ENCODE data around the gene PPP1R12C.

Gene PPP1R12C

DNA sequence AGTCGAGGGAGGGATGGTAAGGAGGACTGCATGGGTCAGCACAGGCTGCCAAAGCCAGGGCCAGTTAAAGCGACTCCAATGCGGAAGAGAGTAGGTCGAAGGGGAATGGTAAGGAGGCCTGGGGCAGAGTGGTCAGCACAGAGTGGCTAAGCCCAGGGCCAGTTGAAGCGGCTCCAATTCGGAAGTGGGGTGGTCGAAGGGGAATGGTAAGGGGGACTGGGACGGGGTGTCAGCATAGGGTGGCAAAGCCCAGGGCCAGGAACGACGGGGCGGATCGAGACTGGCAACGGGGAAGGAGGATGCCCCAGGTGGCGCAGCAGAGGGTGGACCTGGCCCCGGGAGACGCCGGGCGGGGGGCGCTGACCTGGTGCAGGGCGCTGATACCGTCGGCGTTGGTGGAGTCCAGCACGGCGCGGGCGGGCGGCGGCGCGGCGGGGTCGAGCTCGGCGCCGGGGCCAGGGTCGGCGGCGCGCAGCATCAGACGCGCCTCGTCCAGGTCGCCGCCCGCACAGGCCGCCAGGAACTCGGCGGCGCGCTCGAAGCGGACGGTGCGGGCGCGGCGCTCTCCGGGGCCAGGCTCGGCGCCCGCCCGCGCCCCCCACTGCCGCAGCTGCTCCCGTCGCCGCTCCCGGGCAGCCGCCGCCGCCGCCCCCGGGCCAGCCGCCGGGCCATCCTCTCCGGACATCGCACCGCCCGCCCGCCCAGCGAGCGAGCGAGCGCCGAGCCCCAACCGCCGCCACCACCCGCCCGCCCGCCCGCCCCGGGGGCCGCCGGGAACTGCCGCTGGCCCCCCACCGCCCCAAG is at the start of gene PPP1R12C:
Gene PPP1R12C (minus strand): TSS at position 779 of the 804 bp plus-strand sequence. CDS start 94 bp downstream, at position 685.
- Histone ChIP-seq H3K79me2 (ENCODE audit: insufficient read depth, low read length) (peaks cover 51% of the 10 kb centered on the region), H3K4me2 (ENCODE audit: low read depth, low read length, poor library complexity, severe bottlenecking) (peak within 1 kb of the TSS; percentile 97), H3K4me1 (ENCODE audit: insufficient read depth, low read length, poor library complexity, severe bottlenecking) (peaks cover 34% of the 10 kb centered on the region), H2AFZ (ENCODE audit: low read length) (peak within 1 kb of the TSS; percentile 94), H3K9ac (ENCODE audit: low read depth, low read length, poor library complexity, severe bottlenecking) (peak within 1 kb of the TSS; percentile 81), H3K9me2 (replicated peaks; ENCODE audit: low read depth, low read length) (no peaks in the 10 kb centered on the region), H4K20me1 (ENCODE audit: insufficient read depth, low read length, poor library complexity, severe bottlenecking) (peaks cover 49% of the 10 kb centered on the region), H3K36me3 (ENCODE audit: insufficient read depth, low read length) (no peaks in the 10 kb centered on the region), H3K4me3 (ENCODE audit: low read length, poor library complexity, severe bottlenecking) (peak within 1 kb of the TSS; percentile 86), H3K9me3 (ENCODE audit: insufficient read depth, low read depth, low read length) (no peaks in the 10 kb centered on the region), H3K27me3 (ENCODE audit: insufficient read depth, low read length, poor library complexity, severe bottlenecking) (no peaks in the 10 kb centered on the region), H3F3A (ENCODE audit: low read depth) (no peaks in the 10 kb centered on the region)
- no peak for TF ChIP-seq EZH2phosphoT487 (IDR thresholded peaks at IDR 0.05; ENCODE audit: borderline replicate concordance)
- TF ChIP-seq, protein P1, sequence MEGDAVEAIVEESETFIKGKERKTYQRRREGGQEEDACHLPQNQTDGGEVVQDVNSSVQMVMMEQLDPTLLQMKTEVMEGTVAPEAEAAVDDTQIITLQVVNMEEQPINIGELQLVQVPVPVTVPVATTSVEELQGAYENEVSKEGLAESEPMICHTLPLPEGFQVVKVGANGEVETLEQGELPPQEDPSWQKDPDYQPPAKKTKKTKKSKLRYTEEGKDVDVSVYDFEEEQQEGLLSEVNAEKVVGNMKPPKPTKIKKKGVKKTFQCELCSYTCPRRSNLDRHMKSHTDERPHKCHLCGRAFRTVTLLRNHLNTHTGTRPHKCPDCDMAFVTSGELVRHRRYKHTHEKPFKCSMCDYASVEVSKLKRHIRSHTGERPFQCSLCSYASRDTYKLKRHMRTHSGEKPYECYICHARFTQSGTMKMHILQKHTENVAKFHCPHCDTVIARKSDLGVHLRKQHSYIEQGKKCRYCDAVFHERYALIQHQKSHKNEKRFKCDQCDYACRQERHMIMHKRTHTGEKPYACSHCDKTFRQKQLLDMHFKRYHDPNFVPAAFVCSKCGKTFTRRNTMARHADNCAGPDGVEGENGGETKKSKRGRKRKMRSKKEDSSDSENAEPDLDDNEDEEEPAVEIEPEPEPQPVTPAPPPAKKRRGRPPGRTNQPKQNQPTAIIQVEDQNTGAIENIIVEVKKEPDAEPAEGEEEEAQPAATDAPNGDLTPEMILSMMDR (conservative IDR thresholded peaks at IDR 0.05; ENCODE audit: low read length): no peak

DNA sequence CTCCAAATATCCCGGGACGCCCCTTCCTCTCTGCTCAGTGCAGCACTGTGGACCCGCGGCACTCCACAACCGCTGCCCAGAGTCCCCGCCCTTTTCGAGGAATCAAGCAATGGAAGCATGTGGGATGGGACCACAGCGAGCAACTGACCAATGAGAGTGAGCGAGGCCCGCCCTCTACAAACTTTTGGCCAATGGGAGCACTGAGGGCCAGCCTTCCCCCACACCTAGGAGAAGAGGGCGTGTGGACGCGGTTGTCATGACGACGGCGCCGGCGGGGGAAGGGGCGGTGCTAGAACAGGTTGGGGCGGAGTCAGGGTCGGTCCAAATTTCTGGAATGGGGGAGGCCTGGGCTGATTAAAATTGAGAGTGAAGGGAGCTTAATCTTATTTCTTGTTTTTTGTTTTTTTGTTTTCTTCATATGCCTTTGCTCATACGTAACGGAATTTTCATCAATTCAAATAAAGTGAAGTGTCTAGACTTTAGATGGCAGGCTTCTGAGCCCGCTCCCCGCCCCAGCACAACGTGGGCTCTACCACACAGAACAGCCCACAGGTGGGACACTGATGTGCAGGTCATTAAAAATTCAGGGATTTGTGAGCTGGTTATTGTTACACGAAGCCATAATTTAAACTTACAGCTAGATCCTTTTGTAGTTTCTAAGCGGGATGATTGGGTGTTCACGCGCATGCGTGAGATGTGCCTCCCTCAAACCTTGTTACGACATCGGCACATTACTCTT is 49.3 kb upstream of the PPP1R12C start, which contains the start of gene DNAAF3:
Gene DNAAF3 (minus strand): TSS at position 84 of the 739 bp plus-strand sequence. CDS start 200 bp downstream, outside the sequence.
- no peak within 1 kb of the TSS for H3K9ac ChIP-seq (ENCODE audit: low read depth, low read length, poor library complexity, severe bottlenecking)
- no peaks in the 10 kb centered on the region for H3K36me3 ChIP-seq (ENCODE audit: insufficient read depth, low read length)
- H3K27me3 ChIP-seq (ENCODE audit: insufficient read depth, low read length, poor library complexity, severe bottlenecking): no peaks in the 10 kb centered on the region
- H3K4me3 ChIP-seq (ENCODE audit: low read length, poor library complexity, severe bottlenecking): peak within 1 kb of the TSS; percentile 76
- H3K4me1 ChIP-seq (ENCODE audit: insufficient read depth, low read length, poor library complexity, severe bottlenecking): peaks cover 3% of the 10 kb centered on the region
- no peaks in the 10 kb centered on the region for H3K9me3 ChIP-seq (ENCODE audit: insufficient read depth, low read depth, low read length)
- peak within 1 kb of the TSS; percentile 90 for H3K4me2 ChIP-seq (ENCODE audit: low read depth, low read length, poor library complexity, severe bottlenecking)
- no peaks in the 10 kb centered on the region for H3K79me2 ChIP-seq (ENCODE audit: insufficient read depth, low read length)
- no peaks in the 10 kb centered on the region for H4K20me1 ChIP-seq (ENCODE audit: insufficient read depth, low read length, poor library complexity, severe bottlenecking)
- TF ChIP-seq, protein P1 (conservative IDR thresholded peaks at IDR 0.05; ENCODE audit: low read length): no peak
- TF ChIP-seq EZH2phosphoT487 (IDR thresholded peaks at IDR 0.05; ENCODE audit: borderline replicate concordance): no peak
- H3F3A ChIP-seq (ENCODE audit: low read depth): no peaks in the 10 kb centered on the region
- peak within 1 kb of the TSS; percentile 84 for H2AFZ ChIP-seq (ENCODE audit: low read length)
- no peaks in the 10 kb centered on the region for H3K9me2 ChIP-seq (replicated peaks; ENCODE audit: low read depth, low read length)

DNA sequence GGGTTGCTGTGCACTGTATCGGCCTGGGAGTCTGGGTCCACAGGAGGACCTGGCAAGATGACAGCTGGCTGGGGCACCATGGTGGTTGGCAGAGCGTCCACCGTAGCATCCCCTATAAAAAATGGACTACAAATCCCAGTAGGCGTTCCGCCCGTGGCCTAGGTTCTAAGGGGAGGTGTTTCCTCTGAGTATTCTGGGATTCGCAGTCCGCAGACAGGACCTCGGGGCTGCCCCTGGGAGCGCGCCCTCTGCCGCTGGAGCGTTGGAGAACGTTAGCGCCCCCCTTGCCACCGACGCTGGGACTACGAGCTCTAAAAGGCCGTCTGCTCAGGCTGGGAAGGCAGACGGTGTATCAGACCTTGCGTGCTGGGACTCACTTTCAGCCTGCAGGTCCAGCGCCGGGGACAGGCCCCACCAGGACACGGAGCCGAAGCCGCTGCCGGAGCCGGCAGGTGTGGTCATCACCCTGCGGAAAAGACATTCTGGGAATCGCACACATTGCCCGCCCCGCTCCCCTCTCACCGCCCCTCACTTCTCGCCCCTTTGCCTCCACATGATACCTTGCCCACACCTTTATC is 48.6 kb upstream of the PPP1R12C start:
- H3F3A ChIP-seq (ENCODE audit: low read depth): no peaks in the 10 kb centered on the region
- no peaks in the 10 kb centered on the region for H3K27me3 ChIP-seq (ENCODE audit: insufficient read depth, low read length, poor library complexity, severe bottlenecking)
- H3K9ac ChIP-seq (ENCODE audit: low read depth, low read length, poor library complexity, severe bottlenecking): no peak overlapping the region
- no peaks in the 10 kb centered on the region for H3K36me3 ChIP-seq (ENCODE audit: insufficient read depth, low read length)
- H3K4me3 ChIP-seq (ENCODE audit: low read length, poor library complexity, severe bottlenecking): peak overlapping the region; percentile 76
- peaks cover 3% of the 10 kb centered on the region for H3K4me1 ChIP-seq (ENCODE audit: insufficient read depth, low read length, poor library complexity, severe bottlenecking)
- H3K4me2 ChIP-seq (ENCODE audit: low read depth, low read length, poor library complexity, severe bottlenecking): peak overlapping the region; percentile 90
- no peaks in the 10 kb centered on the region for H3K9me3 ChIP-seq (ENCODE audit: insufficient read depth, low read depth, low read length)
- H3K9me2 ChIP-seq (replicated peaks; ENCODE audit: low read depth, low read length): no peaks in the 10 kb centered on the region
- H2AFZ ChIP-seq (ENCODE audit: low read length): peak overlapping the region; percentile 84
- no peaks in the 10 kb centered on the region for H4K20me1 ChIP-seq (ENCODE audit: insufficient read depth, low read length, poor library complexity, severe bottlenecking)
- TF ChIP-seq, protein P1 (conservative IDR thresholded peaks at IDR 0.05; ENCODE audit: low read length): peak; percentile 88
- no peak for TF ChIP-seq EZH2phosphoT487 (IDR thresholded peaks at IDR 0.05; ENCODE audit: borderline replicate concordance)
- no peaks in the 10 kb centered on the region for H3K79me2 ChIP-seq (ENCODE audit: insufficient read depth, low read length)

All from Loucy (cell line).